ENCODE measurements around the gene LRRC28. TPM values are rescaled to one million over a fixed set of nuclear protein-coding genes. Genes with fewer than 3 reads are reported as not detected.

LRRC28 gene
- polyA plus RNA-seq, 1 donor from 2014 or later = 20.4 TPM

- no peaks in the 10 kb centered on the region for H3F3A ChIP-seq (ENCODE audit: insufficient read depth, low read length, poor library complexity, severe bottlenecking)
- no peaks in the 10 kb centered on the region for H3K27me3 ChIP-seq (ENCODE audit: insufficient read depth, low read depth, low read length)
- no peaks in the 10 kb centered on the region for H3K79me2 ChIP-seq (replicated peaks; ENCODE audit: insufficient read depth, low read length)
- H3K4me2 ChIP-seq (ENCODE audit: low read length) = no peak overlapping the region
- no peaks in the 10 kb centered on the region for H3K9me2 ChIP-seq (ENCODE audit: insufficient read depth, low read length)
- no peak overlapping the region for H3K4me3 ChIP-seq (ENCODE audit: low read length)
- TF ChIP-seq EP300 (conservative IDR thresholded peaks at IDR 0.05; ENCODE audit: poor library complexity, severe bottlenecking) = no peak
- no peak for TF ChIP-seq EZH2 (IDR thresholded peaks at IDR 0.05; ENCODE audit: borderline replicate concordance, insufficient read depth, low read length, poor library complexity, severe bottlenecking)
- TF ChIP-seq TAF1 (IDR thresholded peaks at IDR 0.05; ENCODE audit: low read depth) = no peak
- no peak for TF ChIP-seq RAD21 (conservative IDR thresholded peaks at IDR 0.05)
- TF ChIP-seq SMC3 (conservative IDR thresholded peaks at IDR 0.05; ENCODE audit: poor library complexity) = no peak
- no peak for TF ChIP-seq MXI1 (conservative IDR thresholded peaks at IDR 0.05; ENCODE audit: poor library complexity, severe bottlenecking)
- TF ChIP-seq REST (IDR thresholded peaks at IDR 0.05; ENCODE audit: borderline replicate concordance) = no peak
- TF ChIP-seq POLR2AphosphoS5 (IDR thresholded peaks at IDR 0.05) = no peak
- no peak for TF ChIP-seq CTCF (IDR thresholded peaks at IDR 0.05; ENCODE audit: poor library complexity, severe bottlenecking)
- H3K9me3 ChIP-seq (ENCODE audit: low read length) = no peaks in the 10 kb centered on the region
- no peak overlapping the region for H3K9ac ChIP-seq (ENCODE audit: low read length)
- H2AFZ ChIP-seq (ENCODE audit: low read depth, low read length) = no peak overlapping the region
- H4K20me1 ChIP-seq (ENCODE audit: insufficient read depth) = no peaks in the 10 kb centered on the region
- H3K36me3 ChIP-seq (ENCODE audit: insufficient read depth, low read length) = no peaks in the 10 kb centered on the region
- no peak overlapping the region for H3K27ac ChIP-seq (ENCODE audit: low read length)
Observed at GRCh38 chr15:99421172-99421656, 169.9 kb downstream of the LRRC28 start.

- H3F3A ChIP-seq (ENCODE audit: insufficient read depth, low read length, poor library complexity, severe bottlenecking) = no peaks in the 10 kb centered on the region
- H3K36me3 ChIP-seq (ENCODE audit: insufficient read depth, low read length) = no peaks in the 10 kb centered on the region
- no peaks in the 10 kb centered on the region for H3K9me3 ChIP-seq (ENCODE audit: low read length)
- no peaks in the 10 kb centered on the region for H3K9me2 ChIP-seq (ENCODE audit: insufficient read depth, low read length)
- no peak overlapping the region for H2AFZ ChIP-seq (ENCODE audit: low read depth, low read length)
- H3K27me3 ChIP-seq (ENCODE audit: insufficient read depth, low read depth, low read length) = no peaks in the 10 kb centered on the region
- no peak overlapping the region for H3K4me3 ChIP-seq (ENCODE audit: low read length)
- no peak for TF ChIP-seq SMC3 (conservative IDR thresholded peaks at IDR 0.05; ENCODE audit: poor library complexity)
- TF ChIP-seq REST (IDR thresholded peaks at IDR 0.05; ENCODE audit: borderline replicate concordance) = no peak
- TF ChIP-seq EP300 (conservative IDR thresholded peaks at IDR 0.05; ENCODE audit: poor library complexity, severe bottlenecking) = no peak
- no peak for TF ChIP-seq TAF1 (IDR thresholded peaks at IDR 0.05; ENCODE audit: low read depth)
- TF ChIP-seq POLR2AphosphoS5 (IDR thresholded peaks at IDR 0.05) = no peak
- TF ChIP-seq EZH2 (IDR thresholded peaks at IDR 0.05; ENCODE audit: borderline replicate concordance, insufficient read depth, low read length, poor library complexity, severe bottlenecking) = no peak
- H3K4me2 ChIP-seq (ENCODE audit: low read length) = no peak overlapping the region
- no peaks in the 10 kb centered on the region for H4K20me1 ChIP-seq (ENCODE audit: insufficient read depth)
- H3K79me2 ChIP-seq (replicated peaks; ENCODE audit: insufficient read depth, low read length) = no peaks in the 10 kb centered on the region
- H3K27ac ChIP-seq (ENCODE audit: low read length) = no peak overlapping the region
- H3K9ac ChIP-seq (ENCODE audit: low read length) = no peak overlapping the region
Observed at GRCh38 chr15:99421758-99422157, 170.5 kb downstream of the LRRC28 start.

Measured in neural cell (in vitro differentiated cells).